ENCODE data around the gene METTL26.
"Not testable (repeated sequence)": the region's sequence is repeated elsewhere in the genome, so short reads cannot be mapped to it uniquely, and the experiment has no call there.

Gene METTL26

DNA sequence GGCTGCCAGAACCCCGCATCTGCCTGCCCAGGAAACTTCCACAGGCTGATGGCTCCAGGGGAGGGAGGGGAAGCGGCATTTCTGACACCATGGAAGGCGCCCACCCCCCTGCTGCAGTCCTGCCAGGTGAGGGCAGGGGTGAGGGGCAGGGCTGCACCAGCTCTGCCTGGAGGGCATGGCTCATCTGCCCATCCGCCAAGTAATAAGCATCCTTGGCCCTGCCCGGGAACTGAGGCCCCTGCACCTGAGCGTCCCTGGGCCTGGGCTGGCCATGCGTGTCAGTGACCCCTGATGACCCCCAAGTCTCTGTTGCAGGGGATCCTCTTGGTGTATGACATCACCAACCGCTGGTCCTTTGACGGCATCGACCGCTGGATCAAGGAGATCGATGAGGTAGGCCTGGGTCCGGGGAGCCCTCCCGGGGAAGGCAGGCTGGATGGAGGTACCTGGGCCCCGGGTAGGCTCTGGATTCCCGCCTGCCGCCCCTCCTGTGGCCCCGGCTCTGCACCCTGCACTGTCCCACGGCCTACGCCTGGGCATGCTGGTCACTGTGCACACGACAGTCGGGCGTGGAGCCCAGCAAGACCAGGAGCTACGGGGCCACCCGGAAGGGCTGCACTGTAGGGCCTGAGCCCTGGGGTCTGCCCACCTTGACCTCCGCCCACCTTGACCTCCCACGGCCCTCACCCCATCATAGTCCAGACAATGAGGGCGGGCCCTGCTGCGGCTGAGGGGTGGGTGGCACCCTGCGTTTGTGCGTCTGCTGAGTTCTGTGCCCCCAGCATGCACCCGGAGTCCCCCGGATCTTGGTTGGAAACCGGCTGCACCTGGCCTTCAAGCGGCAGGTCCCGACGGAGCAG, 10.8 kb downstream of the METTL26 start:
- DNase-seq (ENCODE audit: low spot score): no peak

GRCh38 chr16:624526-625070, 11.5 kb downstream of the METTL26 start:
- no peak for DNase-seq (ENCODE audit: low spot score)

- DNase-seq (ENCODE audit: low spot score): no peak
Measured at GRCh38 chr16:622920-623280, 13.2 kb downstream of the METTL26 start.

DNA sequence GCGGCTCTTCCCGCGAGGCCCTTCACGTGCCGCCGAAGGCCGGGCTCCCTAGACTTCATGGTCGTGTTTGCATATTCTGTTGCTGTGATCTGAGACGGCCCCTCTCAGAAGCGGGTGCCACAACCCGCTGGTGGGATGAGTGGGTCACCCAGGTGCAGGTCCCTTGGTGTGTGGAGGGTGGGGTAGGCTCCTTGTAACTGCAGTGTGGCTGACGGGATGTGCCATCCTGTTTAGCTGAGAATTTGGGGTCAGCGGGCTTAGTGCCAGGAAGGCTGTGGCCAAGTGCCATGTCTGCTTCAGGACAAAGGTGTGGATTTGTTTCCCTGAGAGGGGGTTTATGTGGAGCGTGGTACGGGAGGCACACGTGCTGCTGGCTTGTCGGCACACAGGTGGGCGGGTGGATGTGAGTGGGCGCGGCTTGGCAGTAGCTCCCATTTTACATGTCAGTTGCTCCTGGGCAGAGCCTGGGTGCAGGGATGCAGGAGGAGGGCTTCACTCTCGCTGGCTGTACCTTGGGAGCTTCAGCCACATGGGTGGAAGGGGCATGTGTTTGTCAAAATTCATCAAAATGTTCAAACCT, 14.5 kb downstream of the METTL26 start:
- DNase-seq (ENCODE audit: low spot score): no peak

- DNase-seq (ENCODE audit: low spot score): no peak
Measured at GRCh38 chr16:620700-621525, 15.2 kb downstream of the METTL26 start.

- no peak for DNase-seq (ENCODE audit: low spot score)
Measured at GRCh38 chr16:619476-620100, 16.5 kb downstream of the METTL26 start.

- DNase-seq (ENCODE audit: low spot score): no peak
Measured at GRCh38 chr16:617855-618254, 18.2 kb downstream of the METTL26 start.

DNA sequence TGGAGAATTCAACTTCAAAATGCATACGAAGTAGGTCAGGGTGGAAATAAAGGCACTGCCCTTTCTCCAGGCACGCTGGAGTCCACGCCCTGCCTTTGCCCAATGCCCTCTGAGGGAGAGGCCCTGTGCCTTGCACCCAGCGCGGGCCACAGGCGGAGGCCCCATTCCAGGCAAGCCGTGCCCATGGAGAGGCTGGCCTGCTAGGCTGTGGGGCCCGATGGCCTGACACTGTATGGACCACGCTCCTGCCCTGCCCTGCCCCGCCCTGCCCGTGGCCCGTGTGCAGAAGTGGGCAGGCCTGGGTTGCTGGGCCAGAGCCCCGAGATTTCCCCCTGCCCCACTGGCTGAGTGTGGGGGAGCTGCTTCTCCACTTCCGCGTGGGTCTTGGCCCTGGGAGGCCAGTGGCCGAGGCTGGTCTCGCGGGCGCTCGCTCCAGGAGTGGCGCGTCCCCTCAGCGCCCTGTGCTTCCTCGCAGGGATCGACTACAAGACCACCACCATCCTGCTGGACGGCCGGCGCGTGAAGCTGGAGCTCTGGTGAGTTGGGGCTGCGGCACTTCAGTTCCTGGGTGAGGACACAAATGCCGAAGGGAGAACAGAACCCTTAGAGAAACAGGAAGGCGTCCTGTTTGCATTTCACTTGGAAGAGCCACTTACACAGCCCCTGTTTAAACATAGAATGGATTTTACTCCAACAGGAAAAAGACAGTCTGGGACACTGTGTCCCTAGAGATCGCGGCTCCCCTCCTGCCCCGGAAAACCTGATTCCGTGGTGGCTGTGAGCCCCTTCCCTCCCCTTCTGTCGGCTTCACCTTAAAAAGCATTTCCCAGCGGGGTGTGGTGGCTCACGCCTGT, 19.1 kb downstream of the METTL26 start:
- no peak for DNase-seq (ENCODE audit: low spot score)

DNA sequence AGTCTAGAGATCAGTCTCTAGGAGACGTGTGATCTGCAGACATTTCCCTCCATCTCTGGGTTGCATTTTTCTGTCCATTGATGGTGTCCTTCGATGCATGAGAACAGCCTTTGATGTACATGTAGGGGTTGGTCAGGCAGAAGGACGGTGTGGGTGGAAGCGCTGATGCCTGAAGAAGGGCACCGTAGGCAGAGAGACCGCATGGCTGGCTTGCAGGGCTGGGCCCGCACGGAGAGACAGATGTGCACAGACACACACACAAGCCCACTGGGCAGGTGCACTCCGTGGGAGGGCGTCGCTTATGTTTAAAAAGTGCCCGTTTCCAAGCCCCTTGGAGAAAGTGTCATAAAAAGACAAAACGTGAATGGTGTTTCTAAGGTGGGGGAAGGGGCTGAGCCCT, 21.0 kb downstream of the METTL26 start:
- no peak for DNase-seq (ENCODE audit: low spot score)

- DNase-seq (ENCODE audit: low spot score): peak; percentile 36
Measured at GRCh38 chr16:610513-611381, 25.4 kb downstream of the METTL26 start.

GRCh38 chr16:609984-610383, 26.1 kb downstream of the METTL26 start:
- no peak for DNase-seq (ENCODE audit: low spot score)

DNA sequence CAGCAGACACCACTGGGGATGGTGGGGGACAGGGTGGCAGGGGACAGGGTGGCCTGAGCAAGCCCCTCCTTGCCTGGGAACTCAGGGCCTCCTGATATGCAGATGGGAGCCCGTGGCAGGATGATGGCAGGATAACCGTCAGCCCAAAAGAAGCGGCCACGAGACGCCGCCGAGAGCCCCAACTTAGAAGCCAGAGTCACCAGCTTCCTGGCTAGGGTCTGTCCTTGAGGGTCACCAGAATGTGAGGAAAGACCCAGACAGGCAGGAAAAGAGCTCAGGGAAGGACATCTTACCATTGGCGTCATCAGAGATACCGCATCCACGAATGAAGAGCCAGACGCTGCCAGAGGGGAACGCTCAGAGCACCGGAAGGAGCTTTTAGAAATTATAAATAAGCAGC, 26.8 kb downstream of the METTL26 start:
- no peak for DNase-seq (ENCODE audit: low spot score)

GRCh38 chr16:608019-608418, 28.1 kb downstream of the METTL26 start:
- DNase-seq (ENCODE audit: low spot score): no peak

DNA sequence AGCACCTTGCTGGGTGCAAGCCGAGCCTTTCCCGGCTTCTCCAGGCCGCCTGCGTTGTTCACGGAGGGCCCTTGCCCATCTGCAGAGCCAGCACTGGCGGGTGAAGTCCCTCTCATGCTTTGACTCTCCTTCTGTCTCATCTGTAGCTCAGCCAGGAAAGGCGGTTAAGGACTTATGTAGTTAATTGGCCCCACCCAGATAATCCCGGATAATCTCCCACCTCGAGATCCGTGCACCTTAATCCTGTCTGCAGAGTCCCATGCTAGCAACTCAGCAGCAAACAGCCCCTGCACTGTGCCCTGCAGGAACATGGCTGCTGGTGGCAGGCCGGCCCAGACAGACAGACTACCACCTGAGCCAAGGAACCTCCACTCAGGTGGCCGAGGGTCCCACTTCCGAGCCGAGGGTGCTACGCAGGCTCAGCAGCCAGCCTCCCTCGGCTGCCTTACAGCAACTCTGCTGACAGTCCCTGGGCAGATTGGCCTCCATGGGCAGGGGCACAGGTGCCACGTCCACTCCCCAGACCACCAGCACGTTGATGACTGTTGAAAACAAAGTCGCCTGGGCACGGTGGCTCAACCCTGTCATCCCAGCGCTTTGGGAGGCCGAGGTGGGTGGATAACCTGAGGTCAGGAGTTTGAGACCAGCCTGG, 29.3 kb downstream of the METTL26 start:
- DNase-seq (ENCODE audit: low spot score): no peak

GRCh38 chr16:603933-604332, 32.2 kb downstream of the METTL26 start:
- DNase-seq (ENCODE audit: low spot score): no peak

DNA sequence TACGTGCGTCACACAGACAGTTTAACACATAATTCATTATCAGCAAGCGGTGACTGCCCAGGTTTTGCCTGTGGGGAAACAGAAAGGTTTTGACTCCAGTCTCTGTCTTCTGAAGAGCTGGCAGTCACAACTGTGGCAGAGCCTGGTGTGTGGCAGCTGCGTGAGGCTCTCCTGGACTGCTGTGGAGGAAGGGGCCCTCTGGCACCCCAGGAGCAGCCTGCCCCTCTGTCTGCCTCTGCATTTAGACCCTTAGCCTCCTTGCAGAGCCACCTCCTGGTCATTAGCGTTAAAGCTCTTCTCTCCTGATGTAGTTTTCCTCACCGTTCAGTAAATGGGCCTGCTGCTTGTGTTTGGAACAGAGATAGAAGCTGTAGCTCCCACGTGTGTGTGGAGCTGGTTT, 35.3 kb downstream of the METTL26 start:
- DNase-seq (ENCODE audit: low spot score): no peak

- no peak for DNase-seq (ENCODE audit: low spot score)
Measured at GRCh38 chr16:598823-599739, 37.0 kb downstream of the METTL26 start.

GRCh38 chr16:597655-598054, 38.5 kb downstream of the METTL26 start:
- not testable (repeated sequence) for DNase-seq (ENCODE audit: low spot score)

- DNase-seq (ENCODE audit: low spot score): no peak
Measured at GRCh38 chr16:596736-597060, 39.4 kb downstream of the METTL26 start.

Measured in CD4-positive, alpha-beta T cell treated with Interleukin-6 at 100 ng/mL for 8 hours (primary cell).